Suppressor macrophage treated with lipopolysaccharide for 4 hours (primary cell): ENCODE results near the gene ZNF22.
"Not testable (repeated sequence)": the region's sequence is repeated elsewhere in the genome, so short reads cannot be mapped to it uniquely, and the experiment has no call there.

Experiments used
- DNase-seq: peaks from one replicate; pipeline ENCODE4 v3.0.0-alpha.2; 2020

The ZNF22 gene

DNA sequence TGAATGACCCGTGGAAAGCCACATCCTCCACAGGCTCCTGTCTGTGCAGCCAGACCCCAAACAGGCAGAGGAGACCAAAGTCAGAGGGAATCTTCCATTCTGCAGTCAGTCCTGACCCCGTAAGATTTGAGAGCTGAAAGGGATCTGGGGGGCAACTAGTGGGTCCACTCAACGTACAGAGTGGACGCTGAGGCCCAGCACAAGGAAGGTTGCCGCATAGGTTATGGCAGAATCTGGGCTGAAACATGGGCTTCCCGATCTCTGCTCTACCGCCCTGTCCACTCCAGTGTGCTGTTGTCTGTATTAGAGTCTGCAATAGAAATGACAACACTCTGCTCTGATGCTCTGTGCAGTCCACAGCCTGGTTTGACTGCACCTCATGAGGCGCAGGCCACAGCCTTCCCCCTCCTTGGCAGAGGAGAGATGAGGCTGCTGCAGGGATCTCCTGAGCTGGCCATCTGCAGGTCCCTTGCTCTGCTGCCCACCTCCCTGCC, 7.9 kb upstream of the ZNF22 start:
- no peak for DNase-seq

- DNase-seq: no peak
These were observed 7.3 kb upstream of the ZNF22 start for GRCh38 chr10:44993226-44993921.

GRCh38 chr10:44993922-44994751, 6.6 kb upstream of the ZNF22 start:
- no peak for DNase-seq

GRCh38 chr10:44994752-44995530, 5.8 kb upstream of the ZNF22 start:
- no peak for DNase-seq

DNA sequence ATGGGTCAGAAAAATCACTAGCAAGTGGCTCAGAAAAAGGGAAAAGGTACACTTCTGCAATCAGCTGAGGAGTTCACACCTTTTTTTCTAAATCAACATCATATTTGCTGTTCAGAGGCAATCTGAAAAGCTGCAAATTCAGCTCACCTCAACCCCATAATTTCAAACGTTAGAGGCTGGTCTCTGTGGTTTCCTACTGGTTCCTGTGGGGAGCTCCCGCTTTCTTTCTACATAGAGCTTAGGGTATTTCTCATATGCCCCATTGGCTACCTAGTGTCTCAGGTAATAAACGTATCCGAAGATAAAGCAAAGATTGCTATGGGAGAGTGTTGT, 5.2 kb upstream of the ZNF22 start:
- no peak for DNase-seq

DNA sequence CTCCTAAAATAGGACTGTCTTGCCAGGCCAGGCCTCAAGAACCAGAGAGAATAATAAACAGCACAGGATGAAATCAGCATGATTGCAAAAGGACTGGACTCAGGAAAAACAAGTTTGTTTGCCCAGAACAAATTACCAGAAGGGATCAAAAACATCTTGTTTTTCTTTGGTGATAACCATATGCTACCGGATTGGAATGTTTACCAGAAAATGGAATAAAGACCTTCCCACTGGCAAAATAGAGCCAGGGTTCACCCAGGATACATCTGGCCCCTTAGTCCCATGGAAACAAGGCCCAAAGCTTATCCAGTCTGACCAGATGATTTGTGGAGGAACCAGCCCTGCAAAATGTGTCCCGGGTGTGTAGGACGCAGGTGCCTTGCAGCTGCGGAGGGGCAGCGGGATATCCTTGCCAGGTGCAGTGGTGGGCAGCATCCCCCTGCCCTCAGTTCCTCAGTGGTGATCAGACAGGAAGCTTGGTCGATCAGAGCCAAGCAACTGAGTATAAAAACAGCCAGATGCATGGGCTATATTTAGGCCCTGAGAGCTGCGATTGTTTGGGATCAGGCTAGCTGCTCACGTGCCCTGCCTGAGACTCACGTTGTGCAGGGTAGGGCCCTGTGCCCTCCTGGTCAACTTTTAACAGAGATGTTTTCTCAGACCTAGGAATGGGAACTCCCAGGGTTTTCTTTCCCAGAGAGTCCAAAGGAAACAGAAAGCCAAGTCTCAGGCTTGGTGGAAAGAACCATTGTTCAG, 4.6 kb upstream of the ZNF22 start:
- DNase-seq: no peak

DNA sequence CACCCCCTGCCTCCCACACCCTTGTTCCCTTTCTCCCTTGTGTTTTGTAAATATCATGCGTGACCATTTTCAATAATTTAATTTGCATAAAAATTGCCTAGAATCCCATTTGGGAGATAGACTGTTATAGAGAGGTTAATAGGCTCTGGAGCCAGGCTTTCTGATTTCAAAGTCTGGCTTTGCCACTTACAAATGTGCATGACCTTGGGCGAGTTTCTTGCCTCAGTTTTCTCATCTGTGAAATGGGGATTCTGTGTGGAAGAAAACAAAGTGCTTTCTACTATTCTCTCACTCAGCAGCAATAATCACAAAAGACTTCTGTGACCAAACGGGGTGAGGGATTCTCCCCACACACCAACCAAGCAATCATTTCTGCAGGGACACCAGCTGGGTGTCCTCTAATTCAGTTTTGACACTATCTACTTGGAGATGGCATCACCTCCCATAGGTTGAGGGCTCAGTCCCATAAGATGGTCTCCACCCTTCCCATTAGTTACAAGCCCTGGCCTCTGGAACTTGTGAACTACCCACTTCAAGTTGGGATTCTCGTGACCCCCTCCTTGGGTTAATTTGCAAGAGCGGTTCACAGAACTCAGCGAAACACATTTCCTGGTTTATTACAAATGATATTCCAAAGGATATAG, 3.5 kb upstream of the ZNF22 start:
- no peak for DNase-seq

DNA sequence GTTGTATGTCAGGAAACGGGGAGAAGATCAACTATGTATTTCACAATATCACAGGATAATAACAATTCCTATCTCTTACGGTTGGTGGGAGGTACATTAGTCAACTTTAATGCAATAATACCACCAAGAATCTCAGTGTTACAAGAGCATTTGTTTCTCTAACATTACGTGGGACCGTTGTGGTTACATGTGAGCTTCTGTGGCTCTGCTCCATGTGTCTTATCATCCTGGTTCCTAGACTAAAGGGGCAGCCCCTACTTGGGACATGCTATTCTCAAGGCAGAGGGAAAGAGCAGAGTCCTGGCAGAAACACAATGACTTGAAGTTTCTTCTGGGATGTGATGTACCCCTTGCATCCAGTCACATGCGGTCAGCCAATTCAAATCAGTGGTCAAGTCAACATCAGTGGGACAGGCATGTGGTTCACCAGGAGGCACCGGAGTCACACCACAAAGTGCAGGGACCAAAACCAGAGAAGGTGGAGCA, 2.5 kb upstream of the ZNF22 start:
- DNase-seq: peak; percentile 35

GRCh38 chr10:45000138-45000751, 478 bp upstream of the ZNF22 start:
- DNase-seq: peak; percentile 49

- DNase-seq: no peak
These were observed 842 bp downstream of the ZNF22 start for GRCh38 chr10:45001381-45002148.

GRCh38 chr10:45003432-45004000, 2.8 kb downstream of the ZNF22 start:
- no peak for DNase-seq

GRCh38 chr10:45004661-45005060, 3.9 kb downstream of the ZNF22 start:
- DNase-seq: no peak

DNA sequence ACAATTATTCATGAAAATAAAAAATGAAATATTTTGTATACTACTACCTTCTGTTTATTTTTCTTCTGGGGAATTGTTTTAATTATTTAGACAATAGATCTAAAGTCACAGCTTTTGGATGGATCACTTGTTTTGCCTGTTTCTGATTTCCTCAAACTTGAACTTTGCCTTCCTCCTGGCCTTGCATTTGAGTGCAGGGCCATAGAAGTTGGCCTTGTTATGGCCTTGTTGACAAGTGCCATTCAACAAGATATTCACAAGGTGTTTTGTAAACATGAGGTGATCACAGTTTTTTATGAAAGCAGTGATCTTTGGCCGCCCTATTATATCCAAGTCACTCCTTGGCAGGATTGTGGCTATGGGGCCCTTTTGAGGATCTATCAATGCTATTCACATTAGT, 4.6 kb downstream of the ZNF22 start:
- no peak for DNase-seq

GRCh38 chr10:45006276-45007030, 5.7 kb downstream of the ZNF22 start:
- DNase-seq: peak; percentile 65

DNA sequence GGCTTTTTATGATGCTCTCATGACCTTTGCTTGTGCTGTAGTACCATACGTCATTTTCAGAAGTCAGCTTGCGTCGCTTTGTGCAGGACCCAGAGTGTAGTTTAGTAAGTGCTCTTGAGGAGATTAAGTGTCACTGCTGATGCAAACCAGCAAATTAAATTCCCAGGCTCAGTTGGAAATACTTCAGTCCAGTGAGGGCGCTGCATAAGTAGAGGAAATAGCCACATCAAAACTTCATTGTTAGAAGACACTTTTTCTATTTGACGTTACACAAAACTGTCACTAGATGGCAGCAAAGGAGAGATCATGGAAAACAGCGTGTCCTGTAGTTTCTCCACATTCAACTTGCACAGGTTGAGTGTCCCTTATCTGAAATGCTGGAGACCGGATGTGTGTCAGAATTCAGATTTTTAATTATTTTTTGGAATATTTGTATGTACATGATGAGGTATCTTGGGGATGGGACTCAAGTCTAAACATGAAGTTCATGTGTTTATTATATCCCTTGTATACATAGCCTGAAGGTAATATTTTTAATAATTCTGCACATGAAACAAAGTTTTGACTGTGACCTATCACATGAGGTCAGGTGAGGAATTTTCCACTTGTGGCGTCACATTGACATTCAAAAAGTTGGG, 7.9 kb downstream of the ZNF22 start:
- DNase-seq: peak; percentile 88

DNA sequence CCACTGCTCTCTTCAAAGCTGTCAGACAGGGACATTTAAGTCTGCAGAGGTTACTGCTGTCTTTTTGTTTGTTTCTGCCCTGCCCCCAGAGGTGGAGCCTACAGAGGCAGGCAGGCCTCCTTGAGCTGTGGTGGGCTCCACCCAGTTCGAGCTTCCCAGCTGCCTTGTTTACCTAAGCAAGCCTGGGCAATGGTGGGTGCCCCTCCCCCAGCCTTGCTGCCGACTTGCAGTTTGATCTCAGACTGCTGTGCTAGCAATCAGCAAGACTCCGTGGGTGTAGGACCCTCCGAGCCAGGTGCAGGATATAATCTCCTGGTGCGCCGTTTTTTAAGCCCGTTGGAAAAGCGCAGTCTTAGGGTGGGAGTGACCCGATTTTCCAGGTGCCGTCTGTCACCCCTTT, 13.8 kb downstream of the ZNF22 start:
- DNase-seq: not testable (repeated sequence)

DNA sequence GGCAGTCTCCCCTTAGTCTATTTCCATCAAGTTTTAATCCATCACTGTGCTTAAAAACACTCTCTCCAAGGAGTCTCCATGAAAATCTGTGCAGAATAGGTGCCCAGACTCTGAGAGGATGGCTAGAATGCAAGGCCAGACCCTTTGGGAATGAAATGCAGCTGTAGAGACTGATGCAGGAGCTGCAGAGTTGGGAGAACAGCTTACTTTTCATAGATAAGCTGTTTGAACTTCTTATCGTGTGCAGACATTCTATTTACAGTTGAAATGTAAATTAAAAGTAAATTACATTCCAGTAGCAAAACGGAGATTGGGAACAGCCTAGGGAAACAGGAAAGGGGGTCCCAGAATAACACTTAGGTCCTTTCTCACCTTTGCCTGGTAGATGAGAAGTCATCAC, 14.9 kb downstream of the ZNF22 start:
- no peak for DNase-seq

- DNase-seq: no peak
These were observed 22.7 kb downstream of the ZNF22 start for GRCh38 chr10:45023426-45023825.

DNA sequence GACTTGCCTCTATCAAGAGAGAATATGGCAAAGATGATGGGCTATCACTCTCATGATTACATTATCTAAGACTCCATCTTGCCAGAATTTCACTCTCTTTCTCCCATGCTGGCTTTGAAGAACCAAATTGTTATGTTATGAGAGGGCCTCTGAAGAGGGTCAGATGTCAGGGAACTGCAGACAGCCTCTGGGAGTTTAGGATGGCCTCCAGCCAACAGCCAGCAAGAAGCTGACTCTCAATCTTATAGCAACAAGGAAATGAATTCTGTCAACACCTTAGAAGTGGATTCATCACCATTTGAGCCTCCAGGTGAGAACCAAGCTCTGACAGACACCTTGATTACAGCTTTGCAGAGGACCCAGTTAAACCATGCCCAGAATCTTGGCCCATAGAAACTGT, 33.6 kb downstream of the ZNF22 start:
- DNase-seq: no peak
